ENCODE results near the gene RPUSD2.

DNA sequence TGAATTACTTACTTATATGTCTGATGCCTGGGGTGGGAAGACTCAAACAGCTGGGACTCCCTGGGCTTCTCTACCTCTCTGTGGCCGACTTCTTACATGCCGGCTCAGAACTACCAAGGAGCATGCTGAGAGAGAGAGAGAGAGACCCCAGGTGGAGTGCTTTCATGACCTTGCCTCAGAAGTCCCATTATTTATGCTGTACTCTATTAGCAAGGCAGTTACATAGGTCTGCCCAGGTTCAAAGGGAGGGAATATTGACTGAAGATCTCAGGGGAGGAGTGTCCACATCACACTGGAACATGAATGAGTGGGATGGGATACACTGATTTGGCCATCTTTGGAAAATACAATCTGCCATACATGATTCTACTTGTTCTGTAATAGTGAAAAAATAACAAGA is 20.5 kb upstream of the RPUSD2 start:
- TF ChIP-seq, protein P1, sequence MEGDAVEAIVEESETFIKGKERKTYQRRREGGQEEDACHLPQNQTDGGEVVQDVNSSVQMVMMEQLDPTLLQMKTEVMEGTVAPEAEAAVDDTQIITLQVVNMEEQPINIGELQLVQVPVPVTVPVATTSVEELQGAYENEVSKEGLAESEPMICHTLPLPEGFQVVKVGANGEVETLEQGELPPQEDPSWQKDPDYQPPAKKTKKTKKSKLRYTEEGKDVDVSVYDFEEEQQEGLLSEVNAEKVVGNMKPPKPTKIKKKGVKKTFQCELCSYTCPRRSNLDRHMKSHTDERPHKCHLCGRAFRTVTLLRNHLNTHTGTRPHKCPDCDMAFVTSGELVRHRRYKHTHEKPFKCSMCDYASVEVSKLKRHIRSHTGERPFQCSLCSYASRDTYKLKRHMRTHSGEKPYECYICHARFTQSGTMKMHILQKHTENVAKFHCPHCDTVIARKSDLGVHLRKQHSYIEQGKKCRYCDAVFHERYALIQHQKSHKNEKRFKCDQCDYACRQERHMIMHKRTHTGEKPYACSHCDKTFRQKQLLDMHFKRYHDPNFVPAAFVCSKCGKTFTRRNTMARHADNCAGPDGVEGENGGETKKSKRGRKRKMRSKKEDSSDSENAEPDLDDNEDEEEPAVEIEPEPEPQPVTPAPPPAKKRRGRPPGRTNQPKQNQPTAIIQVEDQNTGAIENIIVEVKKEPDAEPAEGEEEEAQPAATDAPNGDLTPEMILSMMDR (IDR thresholded peaks at IDR 0.05) = no peak
- no peak for TF ChIP-seq EP300 (IDR thresholded peaks at IDR 0.05)
